Testis (tissue), 3 donors: ENCODE measurements around the gene TM9SF2. TPM values are rescaled to one million over a fixed set of nuclear protein-coding genes. Genes with fewer than 3 reads are reported as not detected.

Source experiments
- DNase-seq: peaks from one replicate; pipeline ENCODE4 v3.0.0-alpha.2; 2019
- H3K27ac ChIP-seq, 2 donors: fragments of 200-600 bp; sonication (generic); one replicate each; pipeline ENCODE4 v1.5.1; 2019
- H3K27me3 ChIP-seq: fragments of 200-600 bp; sonication (generic); one replicate; pipeline ENCODE4 v1.5.1; 2019
- H3K36me3 ChIP-seq: fragments of 200-600 bp; sonication (generic); one replicate; pipeline ENCODE4 v1.5.1; 2017; ENCODE audit warnings: low read depth; ENCODE audit errors: missing control alignments
- H3K4me1 ChIP-seq: fragments of 200-600 bp; sonication (generic); one replicate; pipeline ENCODE4 v1.5.1; 2019
- H3K4me3 ChIP-seq, 2 donors: fragments of 200-600 bp; sonication (generic); one replicate each; pipeline ENCODE4 v1.5.1; 2017 to 2019
- H3K9me3 ChIP-seq: fragments of 200-600 bp; sonication (generic); one replicate; pipeline ENCODE4 v1.5.1; 2017
- POLR2A ChIP-seq: fragments of 450-650 bp; IDR thresholded peaks from one replicate; pipeline ENCODE4 v1.6.1; 2017; ENCODE audit warnings: antibody characterized with exemption, mild to moderate bottlenecking, moderate library complexity
- WGBS, 2 donors: methylation state at CpG; one replicate each; pipeline ENCODE4 v1.1.5; 2018; 5-methylcytosine and 5-hydroxymethylcytosine counted together
- intact Hi-C: fragments of 100-400 bp; cut with DNase I; formaldehyde crosslinking; loops from one replicate; pipeline ENCODE4 v1.15.1; 2023; ENCODE audit warnings: low total_unique reads
- polyA plus RNA-seq: library from polyadenylated mRNA; stranded (reverse); fragments of 350-450 nt; fragmentation: Illumina TruSeq; extraction: RNeasy Lipid Tissue Mini Kit (QIAGEN cat#74804); gene quantifications from one replicate; pipeline ENCODE4 v1.2.3, GENCODE V29; 2014; ENCODE audit warnings: low read depth, low replicate concordance; ENCODE audit not compliant: insufficient read depth
- total RNA-seq, 2 donors: library from RNA; depleted of rRNA; stranded (reverse); fragments of >200 nt; gene quantifications; one replicate each; pipeline ENCODE4 v1.2.3, GENCODE V29; 2016
- TF ChIP-seq, protein P1 (sequence below), 3 experiments: fragments of 450-650 bp in 2 of 3; fragments of 200-600 bp in 1 of 3; sonication (generic) in 1 of 3; IDR thresholded peaks; one replicate each; pipeline ENCODE4 v1.5.1; 2016 to 2019; ENCODE audit warnings: antibody characterized with exemption in 3 of 3, mild to moderate bottlenecking in 2 of 3, moderate library complexity in 1 of 3

The TM9SF2 gene
- total and polyA plus RNA-seq, 3 donors from 2014 or later: 106 to 136 (median 119) TPM

- no peak overlapping the region for H3K27ac ChIP-seq
- H3K4me1 ChIP-seq: no peaks in the 10 kb centered on the region
- DNase-seq: no peak
- H3K9me3 ChIP-seq: no peaks in the 10 kb centered on the region
- TF ChIP-seq, protein P1, sequence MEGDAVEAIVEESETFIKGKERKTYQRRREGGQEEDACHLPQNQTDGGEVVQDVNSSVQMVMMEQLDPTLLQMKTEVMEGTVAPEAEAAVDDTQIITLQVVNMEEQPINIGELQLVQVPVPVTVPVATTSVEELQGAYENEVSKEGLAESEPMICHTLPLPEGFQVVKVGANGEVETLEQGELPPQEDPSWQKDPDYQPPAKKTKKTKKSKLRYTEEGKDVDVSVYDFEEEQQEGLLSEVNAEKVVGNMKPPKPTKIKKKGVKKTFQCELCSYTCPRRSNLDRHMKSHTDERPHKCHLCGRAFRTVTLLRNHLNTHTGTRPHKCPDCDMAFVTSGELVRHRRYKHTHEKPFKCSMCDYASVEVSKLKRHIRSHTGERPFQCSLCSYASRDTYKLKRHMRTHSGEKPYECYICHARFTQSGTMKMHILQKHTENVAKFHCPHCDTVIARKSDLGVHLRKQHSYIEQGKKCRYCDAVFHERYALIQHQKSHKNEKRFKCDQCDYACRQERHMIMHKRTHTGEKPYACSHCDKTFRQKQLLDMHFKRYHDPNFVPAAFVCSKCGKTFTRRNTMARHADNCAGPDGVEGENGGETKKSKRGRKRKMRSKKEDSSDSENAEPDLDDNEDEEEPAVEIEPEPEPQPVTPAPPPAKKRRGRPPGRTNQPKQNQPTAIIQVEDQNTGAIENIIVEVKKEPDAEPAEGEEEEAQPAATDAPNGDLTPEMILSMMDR (IDR thresholded peaks at IDR 0.05): no peak
- no peak for TF ChIP-seq POLR2A
- WGBS, 2 donors: 87 to 93% methylated on average over 5 of the region's 5 CpGs
- intact Hi-C loops: no loop called here
- H3K36me3 ChIP-seq: no peaks in the 10 kb centered on the region
- no peaks in the 10 kb centered on the region for H3K27me3 ChIP-seq
- no peak overlapping the region for H3K4me3 ChIP-seq
Measured at GRCh38 chr13:99596180-99596579, 94.9 kb downstream of the TM9SF2 start.

- TF ChIP-seq POLR2A: no peak
- TF ChIP-seq, protein P1 (IDR thresholded peaks at IDR 0.05): no peak
- Histone ChIP-seq H3K9me3 (no peaks in the 10 kb centered on the region), H3K27me3 (no peaks in the 10 kb centered on the region), H3K4me1 (no peaks in the 10 kb centered on the region), H3K36me3 (no peaks in the 10 kb centered on the region), H3K27ac (no peak overlapping the region), H3K4me3 (no peak overlapping the region)
- DNase-seq: no peak
- WGBS, 2 donors: 64 to 66% methylated on average over 7 of the region's 7 CpGs
- intact Hi-C loops: no loop called here
Measured at GRCh38 chr13:99600318-99600717, 99.0 kb downstream of the TM9SF2 start.

GRCh38 chr13:99601535-99601934 is 100.3 kb downstream of the TM9SF2 start:
- DNase-seq: no peak
- no peaks in the 10 kb centered on the region for H3K9me3 ChIP-seq
- no peak overlapping the region for H3K4me3 ChIP-seq
- no peak overlapping the region for H3K27ac ChIP-seq
- H3K4me1 ChIP-seq: peaks cover 8% of the 10 kb centered on the region
- TF ChIP-seq, protein P1 (IDR thresholded peaks at IDR 0.05): no peak
- no peak for TF ChIP-seq POLR2A
- intact Hi-C loops: no loop called here
- no peaks in the 10 kb centered on the region for H3K36me3 ChIP-seq
- WGBS, 2 donors: 92% methylated on average over 5 of the region's 5 CpGs
- no peaks in the 10 kb centered on the region for H3K27me3 ChIP-seq

- 91 to 92% methylated on average over 3 of the region's 3 CpGs for WGBS, 2 donors
- intact Hi-C loops: no loop called here
- TF ChIP-seq, protein P1 (IDR thresholded peaks at IDR 0.05): no peak
- no peak for TF ChIP-seq POLR2A
Measured at GRCh38 chr13:99604636-99605035, 103.4 kb downstream of the TM9SF2 start.

More at GRCh38 chr13:99604636-99605035, 103.4 kb downstream of the TM9SF2 start:
- H3K27me3 ChIP-seq: no peaks in the 10 kb centered on the region
- no peaks in the 10 kb centered on the region for H3K9me3 ChIP-seq
- H3K27ac ChIP-seq: no peak overlapping the region
- H3K4me1 ChIP-seq: peaks cover 8% of the 10 kb centered on the region
- DNase-seq: no peak
- H3K36me3 ChIP-seq: no peaks in the 10 kb centered on the region
- no peak overlapping the region for H3K4me3 ChIP-seq
